HG02588 (cell line): Measurements from ENCODE around the gene SH3BGRL3.
"Not testable (repeated sequence)": the region's sequence is repeated elsewhere in the genome, so short reads cannot be mapped to it uniquely, and the experiment has no call there.

Experiments used
- ATAC-seq: cut with Tn5 transposase; IDR thresholded peaks from one replicate; pipeline ENCODE4 v1.9.1; 2021; ENCODE audit warnings: mild to moderate bottlenecking, moderate library complexity; ENCODE audit not compliant: unreplicated experiment

The SH3BGRL3 gene

DNA sequence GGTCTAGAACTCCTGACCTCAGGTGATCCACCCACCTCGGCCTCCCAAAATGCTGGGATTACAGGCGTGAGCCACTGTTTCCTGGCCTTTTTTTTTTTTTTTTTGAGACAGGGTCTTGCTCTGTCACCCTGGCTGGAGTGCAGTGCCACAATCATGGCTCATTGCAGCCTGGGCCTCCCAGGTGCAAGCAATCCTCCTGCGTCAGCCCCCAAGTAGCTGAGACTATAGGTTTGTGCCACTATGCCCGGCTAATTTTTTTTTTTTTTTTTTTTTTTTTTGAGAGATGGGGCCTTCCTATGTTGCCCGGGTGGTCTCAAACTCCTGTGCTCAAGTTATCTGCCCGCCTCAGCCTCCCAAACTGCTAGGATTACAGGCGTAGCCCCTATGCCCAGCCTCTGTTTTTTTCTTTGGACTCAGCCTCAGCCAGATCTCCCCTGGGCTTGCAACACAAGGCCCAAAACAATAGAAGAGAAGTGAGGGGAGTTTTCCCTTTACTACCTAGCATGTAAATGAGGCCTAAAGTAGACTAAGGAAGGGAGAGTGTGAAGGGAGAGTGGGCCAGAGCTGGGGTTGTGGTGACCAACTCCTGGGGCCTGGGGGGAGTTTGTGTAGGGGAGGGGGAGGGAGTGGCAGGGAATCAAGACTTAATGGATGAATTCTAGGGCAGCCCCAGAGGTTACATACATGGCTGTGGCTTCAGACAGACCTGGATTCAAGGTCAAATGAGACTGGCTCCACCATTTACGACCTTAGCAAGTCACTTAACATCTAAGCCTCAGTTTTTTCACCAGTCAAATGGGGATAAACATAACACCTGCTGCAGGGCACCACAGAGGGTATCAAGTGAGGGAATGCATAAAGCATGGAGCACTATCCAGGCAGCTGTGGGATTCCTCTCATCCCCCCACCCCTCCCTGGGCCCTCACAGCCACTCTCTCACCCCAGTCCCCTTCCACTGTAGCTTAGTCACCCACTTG, 36.3 kb downstream of the SH3BGRL3 start:
- ATAC-seq, result no peak

DNA sequence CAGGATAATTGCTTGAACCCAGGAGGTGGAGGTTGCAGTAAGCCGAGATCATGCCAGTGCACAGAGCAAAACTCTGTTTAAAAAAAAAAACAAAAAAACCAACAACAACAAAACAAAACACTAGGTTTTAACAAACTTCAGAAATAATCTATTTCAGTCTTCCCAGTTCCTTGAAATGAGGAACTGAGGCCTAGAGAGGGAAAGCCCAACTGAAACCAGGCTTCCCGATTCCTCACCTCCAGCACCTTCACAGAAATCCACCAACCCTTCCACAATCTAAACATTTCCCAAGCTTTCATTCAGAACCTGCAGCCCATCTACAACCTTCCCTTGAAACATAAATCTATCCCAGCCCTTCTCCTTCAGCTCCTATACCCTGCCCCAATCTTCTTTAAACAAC, 37.3 kb downstream of the SH3BGRL3 start:
- ATAC-seq, result no peak

DNA sequence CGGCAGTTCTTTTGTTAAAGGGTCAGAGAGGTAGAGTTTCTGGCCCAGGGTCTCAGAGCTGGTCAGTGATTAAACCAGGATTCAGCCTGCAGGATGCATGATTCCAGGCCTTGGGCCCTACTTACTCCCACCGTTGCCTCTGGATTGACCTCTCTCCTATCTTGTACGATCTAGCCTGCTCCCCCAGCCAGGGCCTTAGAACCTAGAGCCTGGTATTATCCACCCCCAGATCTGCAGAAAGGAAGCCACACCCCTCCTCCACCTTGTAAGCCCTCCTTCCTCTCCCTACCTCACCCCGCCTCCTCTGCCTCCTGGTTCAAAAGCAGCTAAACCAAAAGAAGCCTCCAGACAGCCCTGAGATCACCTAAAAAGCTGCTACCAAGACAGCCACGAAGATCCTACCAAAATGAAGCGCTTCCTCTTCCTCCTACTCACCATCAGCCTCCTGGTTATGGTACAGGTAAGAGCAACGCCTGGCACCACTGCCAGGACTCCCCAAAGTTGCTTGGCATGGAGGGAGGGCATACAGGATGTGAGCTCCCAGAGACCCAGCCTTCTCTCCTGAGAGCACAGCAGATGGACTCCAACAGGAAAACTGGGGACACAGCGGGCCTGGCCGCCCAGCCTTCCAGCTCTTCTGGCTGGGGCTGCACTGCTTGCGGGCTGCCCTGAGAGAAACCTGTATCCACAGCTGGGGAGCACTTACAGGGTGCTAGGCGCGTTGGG, 37.9 kb downstream of the SH3BGRL3 start, which contains the start of gene CD52:
CD52 (plus strand) TSS at position 347 of the 726 bp plus-strand sequence; CDS start at position 407, 60 bp downstream.
- no peak for ATAC-seq

DNA sequence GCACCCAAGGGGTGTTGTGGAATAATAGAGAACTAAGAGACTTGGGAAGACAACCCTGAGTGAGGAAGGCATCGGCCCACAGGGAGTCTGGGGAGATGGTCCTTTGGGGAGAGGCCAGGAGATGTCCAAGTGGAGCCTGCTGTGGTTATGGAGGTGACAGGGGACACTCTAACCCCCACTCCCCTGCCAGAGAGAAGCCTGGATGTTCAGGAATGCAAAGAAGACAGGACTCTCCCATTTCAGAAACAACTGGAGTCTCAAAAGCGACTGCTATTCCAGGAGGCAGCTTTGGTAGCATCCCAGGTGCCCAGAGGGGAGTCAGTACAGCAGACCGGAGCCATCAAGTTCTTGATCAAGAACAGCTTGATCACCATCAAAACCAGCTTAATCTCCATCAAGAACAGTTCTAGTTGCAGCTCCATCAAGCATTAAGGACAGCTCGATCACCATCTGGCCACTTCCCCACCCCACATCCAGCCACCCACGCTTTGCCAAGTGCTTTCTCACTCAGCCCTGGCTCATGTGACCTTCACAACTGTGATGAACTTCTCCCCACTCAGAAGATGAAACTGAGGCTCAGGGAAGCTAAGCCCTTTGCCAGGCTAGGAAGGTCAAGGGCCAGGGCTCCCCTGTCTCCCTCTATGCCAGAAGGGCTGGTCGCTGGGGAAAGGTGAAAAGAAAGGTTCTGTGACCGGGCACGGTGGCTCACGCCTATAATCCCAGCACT, 38.6 kb downstream of the SH3BGRL3 start:
- ATAC-seq, result no peak

DNA sequence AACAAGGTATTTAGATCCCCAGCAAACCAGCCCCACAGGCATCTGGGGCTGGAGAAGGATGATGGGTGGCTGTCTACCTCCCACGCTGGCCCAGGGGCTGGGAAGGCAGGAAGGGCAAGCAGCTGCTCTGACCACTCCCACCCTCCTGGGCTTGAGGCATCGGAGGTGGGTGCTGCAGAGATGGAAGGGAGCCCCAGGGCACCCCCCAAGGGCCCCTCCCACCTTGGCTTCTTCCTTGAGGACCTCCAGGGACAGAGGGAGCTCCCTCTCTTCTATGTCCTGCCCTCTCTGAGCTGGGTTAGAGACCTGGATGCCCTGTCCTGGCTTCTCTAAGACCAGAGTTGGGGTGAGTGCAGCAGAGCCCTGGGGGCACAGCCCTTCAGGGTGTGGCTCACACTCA, 41.0 kb downstream of the SH3BGRL3 start:
- ATAC-seq, result no peak

DNA sequence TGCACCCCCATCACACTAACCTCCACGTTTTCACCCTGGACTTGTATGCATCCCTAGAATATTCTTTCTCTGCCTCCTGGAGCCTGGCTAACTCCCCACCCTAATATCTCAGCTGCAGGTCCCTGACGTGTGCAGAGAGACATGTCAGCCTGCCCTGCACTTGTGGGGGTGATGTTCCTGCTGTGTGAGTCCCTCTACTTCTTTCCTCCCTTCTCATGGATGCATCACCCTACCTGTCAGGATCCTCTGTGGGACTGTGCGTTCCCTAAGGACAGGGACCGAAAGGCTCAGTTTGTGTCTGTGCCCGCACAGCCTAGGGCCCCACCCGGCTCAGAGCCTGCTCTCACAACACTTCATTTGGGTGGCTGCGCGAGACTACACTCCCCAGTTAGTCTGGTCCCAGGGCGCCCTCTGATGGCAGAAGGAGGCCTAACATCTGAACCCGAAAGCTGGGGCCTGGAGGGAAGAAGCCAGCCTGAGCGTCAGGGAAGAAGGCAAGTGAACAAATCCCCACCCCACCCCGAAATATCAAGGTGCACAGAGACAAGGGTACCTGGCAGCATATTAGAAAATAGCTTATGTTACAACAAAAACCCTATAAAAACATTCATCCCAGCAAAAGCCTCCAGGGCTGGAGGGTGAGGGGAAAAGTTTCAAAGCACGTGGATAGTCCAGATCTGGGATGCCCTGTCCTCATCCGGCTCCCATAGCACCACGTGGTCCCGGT, 41.6 kb downstream of the SH3BGRL3 start:
- no peak for ATAC-seq

DNA sequence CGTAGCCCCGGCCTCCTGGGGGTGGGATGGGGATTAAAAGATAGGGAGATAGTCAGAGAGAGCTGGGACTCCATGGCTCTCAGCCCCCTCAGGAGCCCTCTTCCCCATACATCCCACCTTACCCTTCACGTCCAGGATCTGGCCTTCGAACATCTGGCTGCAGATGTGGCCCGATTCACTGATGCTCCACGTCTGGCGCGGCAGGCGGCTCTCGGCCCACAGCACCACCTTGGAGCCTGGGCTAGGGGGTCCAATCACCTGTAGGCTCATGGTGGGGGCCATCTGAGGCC, 42.1 kb downstream of the SH3BGRL3 start:
- no peak for ATAC-seq

DNA sequence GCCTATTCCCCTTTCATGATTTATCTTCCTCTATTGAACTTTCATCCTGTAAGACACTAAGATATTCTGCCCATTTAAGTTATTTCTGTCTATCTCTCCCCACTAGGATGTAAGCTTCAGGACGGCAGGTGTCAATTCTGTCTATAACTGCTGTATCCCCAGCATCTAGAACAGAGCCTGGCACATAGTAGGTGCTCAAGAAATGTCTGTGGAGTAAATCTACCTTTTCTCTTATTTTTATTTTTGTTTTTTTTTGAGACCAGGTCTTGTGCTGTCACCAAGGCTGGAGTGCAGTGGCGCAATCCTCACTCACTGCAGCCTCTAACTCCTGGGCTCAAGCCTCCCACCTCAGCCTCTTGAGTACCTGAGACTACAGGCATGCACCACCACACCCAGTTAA, 43.5 kb downstream of the SH3BGRL3 start:
- ATAC-seq, result no peak

DNA sequence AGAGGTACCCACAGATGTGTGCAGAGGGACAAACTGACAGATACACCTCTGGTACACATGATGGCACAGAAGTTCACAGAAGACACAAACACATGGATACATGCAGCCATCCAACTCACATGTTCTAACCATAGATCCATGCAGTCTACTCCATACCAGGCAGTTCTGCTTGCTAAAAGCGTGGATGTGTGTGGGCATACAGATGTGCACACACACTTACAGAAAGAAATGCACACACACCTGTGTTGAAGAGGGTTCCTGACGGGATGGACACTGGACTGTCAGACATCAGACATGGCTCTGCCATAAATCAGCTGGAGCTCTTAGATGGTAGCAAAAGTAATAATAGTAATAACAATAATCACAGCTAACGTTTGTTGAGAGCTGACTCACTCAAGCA, 44.7 kb downstream of the SH3BGRL3 start:
- ATAC-seq, result no peak

DNA sequence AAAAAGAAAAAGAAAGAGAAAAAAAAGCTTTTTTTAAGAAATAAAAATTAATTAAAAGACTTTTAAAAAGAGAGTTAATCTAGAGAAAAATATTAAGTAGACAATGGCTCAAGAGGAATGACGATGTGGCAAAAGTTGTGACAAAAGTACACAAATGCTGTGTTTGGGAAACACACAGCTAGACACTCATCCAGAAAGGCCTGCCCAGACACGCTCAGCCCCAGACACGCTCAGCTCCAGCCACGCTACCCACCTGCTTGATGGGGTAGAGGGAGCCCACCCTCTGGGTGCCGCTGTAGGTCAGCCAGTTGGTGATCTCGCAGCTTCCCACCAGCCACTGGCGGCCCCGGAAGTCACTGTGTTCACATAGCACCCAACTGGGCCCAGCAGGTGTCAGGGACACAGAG, 48.1 kb downstream of the SH3BGRL3 start:
- no peak for ATAC-seq

DNA sequence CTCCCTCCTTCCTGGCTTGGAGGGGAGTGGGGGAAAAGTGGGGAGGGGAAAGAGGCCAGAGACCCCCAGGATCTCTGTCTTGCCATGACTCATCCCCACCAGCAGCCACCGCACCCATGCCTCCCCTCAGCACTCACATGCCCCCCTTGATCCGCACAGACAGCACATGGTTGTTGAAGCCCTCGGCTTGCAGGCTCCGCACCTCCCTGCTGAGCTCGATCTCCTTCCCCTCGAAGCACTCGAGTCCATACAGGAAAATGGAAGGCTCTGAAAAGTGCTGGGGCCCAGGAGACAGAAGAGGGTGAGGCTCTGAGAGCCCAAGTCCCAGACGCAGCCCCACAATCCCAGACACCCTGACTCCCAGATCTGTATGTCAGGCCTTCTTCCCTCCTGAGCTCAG, 48.7 kb downstream of the SH3BGRL3 start:
- no peak for ATAC-seq

DNA sequence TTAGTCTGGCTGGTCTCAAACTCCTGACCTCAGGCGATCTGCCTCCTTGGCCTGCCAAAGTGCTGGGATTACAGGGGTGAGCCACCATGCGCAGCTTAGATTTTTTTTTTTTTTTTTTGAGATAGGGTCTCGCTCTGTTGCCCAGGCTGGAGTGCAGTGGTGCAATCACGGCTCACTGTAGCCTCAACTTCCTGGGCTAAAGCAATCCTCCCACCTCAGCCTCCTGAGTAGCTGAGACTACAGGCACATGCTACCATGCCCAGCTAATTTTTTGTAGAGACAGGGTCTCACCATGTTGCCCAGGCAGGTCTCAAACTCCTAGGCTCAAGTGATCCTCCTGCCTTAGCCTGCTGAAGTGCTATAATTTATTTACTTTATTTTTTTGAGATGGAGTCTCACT, 49.5 kb downstream of the SH3BGRL3 start:
- ATAC-seq, result not testable (repeated sequence)

DNA sequence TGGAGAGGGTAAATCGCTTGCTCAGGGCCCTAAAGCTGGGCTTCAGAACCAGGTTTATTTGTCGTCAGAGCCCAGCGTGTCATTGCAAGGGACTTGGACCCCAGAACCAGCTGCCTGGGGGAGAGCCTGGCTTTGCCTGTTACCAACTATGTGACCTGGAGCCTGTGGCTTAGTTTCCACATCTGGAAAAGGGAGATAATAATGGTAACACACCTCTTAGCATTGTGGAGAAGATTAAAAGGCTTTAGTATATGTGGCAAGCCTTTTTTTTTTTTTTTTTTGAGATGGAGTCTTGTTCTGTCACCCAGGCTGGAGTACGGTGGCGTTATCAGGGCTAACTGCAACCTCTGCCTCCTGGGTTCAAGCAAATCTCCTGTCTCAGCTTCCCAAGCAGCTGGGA, 50.4 kb downstream of the SH3BGRL3 start:
- ATAC-seq, result no peak
